Gastroesophageal sphincter (tissue), 4 donors: Measurements from ENCODE around the gene CDC123. TPM values are rescaled to one million over a fixed set of nuclear protein-coding genes. Genes with fewer than 3 reads are reported as not detected.

Source experiments
- ATAC-seq: fragments of 150-250 bp; one replicate; pipeline ENCODE4 v1.9.1; 2016; ENCODE audit warnings: mild to moderate bottlenecking, moderate library complexity
- H3K27ac ChIP-seq, 4 donors: fragments of 200-600 bp; sonication (generic) in 3 of 4; 1 replicate in 3 of 4; 2 replicates in 1 of 4; pipeline ENCODE4 v1.5.1; 2016 to 2019
- H3K27me3 ChIP-seq: fragments of 200-600 bp; sonication (generic); one replicate; pipeline ENCODE4 v1.5.1; 2019
- H3K36me3 ChIP-seq, 2 donors: fragments of 200-600 bp; sonication (generic); one replicate each; pipeline ENCODE4 v1.5.1; 2019; ENCODE audit warnings: control low read depth in 1 of 2
- H3K4me1 ChIP-seq, 3 donors: fragments of 200-600 bp; sonication (generic); 1 replicate in 2 of 3; 2 replicates in 1 of 3; pipeline ENCODE4 v1.5.1; 2016 to 2019; ENCODE audit warnings: control low read depth in 2 of 3
- H3K4me3 ChIP-seq, 2 donors: fragments of 200-600 bp; sonication (generic); one replicate each; pipeline ENCODE4 v1.5.1; 2019; ENCODE audit warnings: mild to moderate bottlenecking in 1 of 2, moderate library complexity in 1 of 2
- H3K9me3 ChIP-seq, 3 donors: fragments of 200-600 bp; sonication (generic); one replicate each; pipeline ENCODE4 v1.5.1; 2017 to 2019; ENCODE audit warnings: control low read depth in 2 of 3
- CTCF ChIP-seq, 4 experiments: fragments of 200-600 bp in 2 of 4; fragments of 450-650 bp in 2 of 4; sonication (generic) in 1 of 4; IDR thresholded peaks; one replicate each; pipeline ENCODE4 v1.5.1; 2017 to 2019; ENCODE audit warnings: antibody characterized with exemption in 4 of 4, mild to moderate bottlenecking in 2 of 4, moderate library complexity in 2 of 4
- EP300 ChIP-seq: sonication (generic); formaldehyde crosslinking; IDR thresholded peaks from one replicate; pipeline ENCODE4 v1.6.1; 2017; ENCODE audit warnings: antibody characterized with exemption, mild to moderate bottlenecking
- POLR2A ChIP-seq, 2 donors: fragments of 450-650 bp; IDR thresholded peaks; one replicate each; pipeline ENCODE4 v1.6.1; 2017; ENCODE audit warnings: antibody characterized with exemption in 2 of 2, mild to moderate bottlenecking in 2 of 2, moderate library complexity in 1 of 2
- POLR2AphosphoS5 ChIP-seq: sonication (generic); formaldehyde crosslinking; IDR thresholded peaks from one replicate; pipeline ENCODE4 v1.6.1; 2017; ENCODE audit warnings: antibody characterized with exemption
- WGBS, 2 donors: methylation state at CpG; one replicate each; pipeline ENCODE4 v1.1.5; 2018; ENCODE audit warnings: low coverage in 1 of 2; 5-methylcytosine and 5-hydroxymethylcytosine counted together
- total RNA-seq, 4 donors: library from RNA; depleted of rRNA; stranded (reverse); fragments of >200 nt; gene quantifications; one replicate each; pipeline ENCODE4 v1.1.0, GENCODE V29; 2016

CDC123 gene
- total RNA-seq, 4 donors from 2014 or later: 53.5 to 83.7 (median 68.0) TPM

- H3K9me3 ChIP-seq: no peaks in the 10 kb centered on the region
- TF ChIP-seq CTCF (IDR thresholded peaks at IDR 0.05): no peak
- TF ChIP-seq POLR2A (IDR thresholded peaks at IDR 0.05): no peak
- no peak for TF ChIP-seq POLR2AphosphoS5
- no peak for TF ChIP-seq EP300
- H3K27me3 ChIP-seq: no peaks in the 10 kb centered on the region
- peaks cover 3 to 98% of the 10 kb centered on the region in 2 donors for H3K36me3 ChIP-seq
- 93% methylated on average over 9 to 11 of the region's 13 CpGs for WGBS, 2 donors
- no peak overlapping the region for H3K27ac ChIP-seq
- H3K4me1 ChIP-seq: no peaks in the 10 kb centered on the region
- H3K4me3 ChIP-seq: no peak overlapping the region
- ATAC-seq: no peak
These were observed 14.8 kb upstream of the CDC123 start for GRCh38 chr10:12181065-12181775.

GRCh38 chr10:12184165-12184564 is 11.8 kb upstream of the CDC123 start:
- Histone ChIP-seq H3K27ac (no peak overlapping the region), H3K4me3 (no peak overlapping the region), H3K36me3 (peaks cover 3 to 85% of the 10 kb centered on the region in 2 donors), H3K9me3 (no peaks in the 10 kb centered on the region), H3K27me3 (no peaks in the 10 kb centered on the region), H3K4me1 (no peaks in the 10 kb centered on the region)
- TF ChIP-seq CTCF (IDR thresholded peaks at IDR 0.05) (no peak), POLR2A (IDR thresholded peaks at IDR 0.05) (no peak), EP300 (no peak), POLR2AphosphoS5 (no peak)
- 88 to 92% methylated on average over 1 to 2 of the region's 7 CpGs for WGBS, 2 donors
- no peak for ATAC-seq

GRCh38 chr10:12186323-12186722 is 9.7 kb upstream of the CDC123 start:
- Histone ChIP-seq H3K9me3 (no peaks in the 10 kb centered on the region), H3K27ac (no peak overlapping the region), H3K27me3 (no peaks in the 10 kb centered on the region), H3K4me1 (peaks cover 0 to 5% (median 0%) of the 10 kb centered on the region in 3 donors), H3K4me3 (no peak overlapping the region), H3K36me3 (peaks cover 3 to 63% of the 10 kb centered on the region in 2 donors)
- no peak for ATAC-seq
- TF ChIP-seq POLR2A (IDR thresholded peaks at IDR 0.05): no peak
- TF ChIP-seq CTCF (IDR thresholded peaks at IDR 0.05): no peak
- TF ChIP-seq POLR2AphosphoS5: no peak
- TF ChIP-seq EP300: no peak
- WGBS, 2 donors: 79 to 95% methylated on average over 5 to 6 of the region's 8 CpGs

GRCh38 chr10:12187321-12187905 is 8.6 kb upstream of the CDC123 start:
- no peak overlapping the region for H3K4me3 ChIP-seq
- 79 to 84% methylated on average over 3 to 5 of the region's 5 CpGs for WGBS, 2 donors
- H3K27ac ChIP-seq: no peak overlapping the region
- H3K4me1 ChIP-seq: peaks cover 0 to 16% (median 0%) of the 10 kb centered on the region in 3 donors
- no peaks in the 10 kb centered on the region for H3K9me3 ChIP-seq
- no peaks in the 10 kb centered on the region for H3K27me3 ChIP-seq
- TF ChIP-seq EP300: no peak
- no peak for TF ChIP-seq CTCF (IDR thresholded peaks at IDR 0.05)
- TF ChIP-seq POLR2AphosphoS5: no peak
- no peak for TF ChIP-seq POLR2A (IDR thresholded peaks at IDR 0.05)
- peaks cover 3 to 60% of the 10 kb centered on the region in 2 donors for H3K36me3 ChIP-seq
- ATAC-seq: no peak

- WGBS, 2 donors: 89 to 91% methylated on average over 3 to 4 of the region's 6 CpGs
- peaks cover 0 to 28% (median under 1%) of the 10 kb centered on the region in 3 donors for H3K4me1 ChIP-seq
- H3K36me3 ChIP-seq: peaks cover 3 to 53% of the 10 kb centered on the region in 2 donors
- H3K27ac ChIP-seq: no peak overlapping the region
- H3K9me3 ChIP-seq: no peaks in the 10 kb centered on the region
- H3K27me3 ChIP-seq: no peaks in the 10 kb centered on the region
- H3K4me3 ChIP-seq: no peak overlapping the region
- TF ChIP-seq EP300 (no peak), CTCF (IDR thresholded peaks at IDR 0.05) (no peak), POLR2A (IDR thresholded peaks at IDR 0.05) (no peak), POLR2AphosphoS5 (no peak)
- no peak for ATAC-seq
These were observed 7.3 kb upstream of the CDC123 start for GRCh38 chr10:12188656-12189055.
